BLaER1 (cell line): ENCODE data around the gene ZFPM1.
"Not testable (repeated sequence)": the region's sequence is repeated elsewhere in the genome, so short reads cannot be mapped to it uniquely, and the experiment has no call there.

Source experiments
- H3K27ac ChIP-seq: shearing (Covaris generic); formaldehyde crosslinking; 2 replicates; pipeline ENCODE4 v1.8.1; 2022
- H3K27me3 ChIP-seq: shearing (Covaris generic); formaldehyde crosslinking; 2 replicates; pipeline ENCODE4 v1.8.1; 2022
- H3K36me3 ChIP-seq: shearing (Covaris generic); formaldehyde crosslinking; 2 replicates; pipeline ENCODE4 v1.8.1; 2022
- H3K4me1 ChIP-seq: shearing (Covaris generic); formaldehyde crosslinking; 2 replicates; pipeline ENCODE4 v1.8.1; 2022
- H3K4me2 ChIP-seq: shearing (Covaris generic); formaldehyde crosslinking; 2 replicates; pipeline ENCODE4 v1.8.1; 2022
- H3K4me3 ChIP-seq: shearing (Covaris generic); formaldehyde crosslinking; 2 replicates; pipeline ENCODE4 v1.8.1; 2022
- H3K9ac ChIP-seq: shearing (Covaris generic); formaldehyde crosslinking; 2 replicates; pipeline ENCODE4 v1.8.1; 2022
- H3K9me3 ChIP-seq: shearing (Covaris generic); formaldehyde crosslinking; 2 replicates; pipeline ENCODE4 v1.8.1; 2022
- H4K20me1 ChIP-seq: shearing (Covaris generic); formaldehyde crosslinking; 2 replicates; pipeline ENCODE4 v1.8.1; 2022
- Cebpa-rat ChIP-seq: shearing (Covaris generic); IDR thresholded peaks from 2 replicates; pipeline ENCODE4 v1.8.1; 2022

Gene ZFPM1

DNA sequence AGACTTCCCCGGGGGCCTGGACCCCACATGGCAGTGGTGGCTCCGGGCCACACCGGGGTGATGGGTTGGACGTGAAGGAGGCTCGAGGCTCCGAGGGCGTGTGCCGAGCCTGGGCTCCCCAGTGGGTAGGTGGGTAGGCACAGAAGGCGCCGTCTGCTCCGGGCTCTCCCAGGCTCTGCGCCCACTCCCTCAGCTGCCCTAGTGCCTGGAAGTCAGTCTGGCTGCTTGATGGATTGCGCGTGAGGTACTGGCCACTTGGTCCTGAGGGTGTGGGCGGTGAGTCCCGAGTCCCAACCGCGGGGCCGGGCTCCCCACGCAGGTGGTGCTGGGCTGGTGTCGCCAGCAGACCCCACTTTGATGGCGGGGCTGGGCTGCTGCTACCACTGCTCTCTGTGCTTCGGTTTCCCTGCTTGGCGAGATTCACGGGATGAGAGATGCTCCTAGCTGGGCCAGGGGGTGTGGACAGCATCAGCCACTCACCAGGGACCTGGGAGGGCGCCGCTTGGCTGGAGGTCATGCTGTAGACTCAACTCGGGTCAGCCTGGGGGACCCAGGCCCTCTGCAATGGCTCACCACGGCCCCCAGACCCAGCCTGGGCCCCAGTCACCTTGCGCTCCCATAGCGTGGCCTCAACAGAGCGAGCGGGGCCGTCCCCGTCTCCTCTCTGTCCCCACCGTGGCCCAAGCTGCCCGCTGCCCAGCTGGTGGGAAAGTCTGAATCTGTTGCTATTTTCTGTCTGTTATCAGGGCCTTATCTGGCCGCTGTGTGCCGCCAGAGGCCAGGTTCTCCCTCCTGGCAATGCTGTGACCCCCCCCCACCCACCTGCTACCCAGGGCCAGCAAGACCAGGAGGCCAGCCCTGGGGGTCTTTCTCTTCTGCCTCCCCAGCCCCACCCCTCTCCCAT is 26.1 kb downstream of the ZFPM1 start:
- Histone ChIP-seq H3K27me3 (no peaks in the 10 kb centered on the region), H3K4me3 (peak overlapping the region; percentile 45), H3K4me1 (peaks cover 98% of the 10 kb centered on the region), H3K9ac (peak overlapping the region; percentile 76), H3K27ac (peak overlapping the region; percentile 92), H3K36me3 (0 out of 2 replicates have a peak, but pooled peaks cover 6% of the 10 kb centered on the region), H3K4me2 (peak overlapping the region; percentile 98), H3K9me3 (no peaks in the 10 kb centered on the region), H4K20me1 (peaks cover 59% of the 10 kb centered on the region)
- TF ChIP-seq Cebpa-rat = no peak

DNA sequence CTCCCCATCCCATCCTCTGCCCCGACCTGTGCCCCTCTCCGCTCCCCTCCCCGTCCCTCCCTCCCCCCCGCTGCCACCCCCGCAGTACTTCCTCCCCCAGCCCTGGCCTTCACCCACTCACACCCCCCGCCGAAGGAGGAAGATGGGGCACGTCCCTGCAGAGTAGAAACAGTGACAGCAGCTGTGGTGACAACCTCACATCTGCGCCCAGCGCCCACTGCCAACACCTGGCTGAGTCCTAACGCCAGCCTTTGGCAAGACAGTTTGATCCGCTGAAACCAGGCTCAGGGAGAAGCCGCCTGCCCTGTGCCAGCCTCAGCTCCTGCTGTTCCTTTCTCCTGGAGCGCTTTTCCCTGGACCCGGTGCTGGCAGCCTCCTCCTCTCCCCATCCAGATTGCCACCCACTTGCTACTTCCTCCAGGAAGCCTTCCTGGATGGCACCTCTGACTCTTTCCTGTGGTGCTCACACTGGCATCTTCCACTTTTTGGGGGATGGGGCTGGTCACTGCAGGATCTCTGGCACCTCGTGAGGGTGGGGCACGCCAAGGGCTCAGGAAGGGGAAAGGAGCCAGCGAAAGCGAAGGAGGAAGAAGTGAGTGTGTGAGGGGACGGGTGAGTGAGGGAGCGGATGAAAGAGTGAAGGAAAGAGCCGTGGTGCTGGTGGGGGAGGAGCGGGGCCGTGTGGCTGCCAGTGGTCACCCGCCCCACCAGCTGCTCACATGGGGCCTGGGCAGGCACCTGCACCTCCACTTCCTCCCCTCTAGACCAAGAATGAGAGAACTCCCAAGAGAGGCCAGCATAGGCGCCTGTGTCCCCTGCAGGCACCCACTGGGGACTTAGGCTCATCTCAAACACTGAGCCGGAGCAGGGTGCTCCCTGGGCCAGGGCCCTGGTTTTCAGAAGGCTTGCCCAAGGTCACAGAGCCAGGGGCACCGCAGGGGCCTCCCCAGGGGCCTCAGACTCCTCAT is 27.0 kb downstream of the ZFPM1 start:
- H3K9me3 ChIP-seq = no peaks in the 10 kb centered on the region
- peak overlapping the region; percentile 79 for H3K9ac ChIP-seq
- peaks cover 98% of the 10 kb centered on the region for H3K4me1 ChIP-seq
- H3K27me3 ChIP-seq = no peaks in the 10 kb centered on the region
- peak overlapping the region; percentile 98 for H3K4me2 ChIP-seq
- peak overlapping the region; percentile 58 for H3K4me3 ChIP-seq
- H4K20me1 ChIP-seq = peaks cover 68% of the 10 kb centered on the region
- no peak for TF ChIP-seq Cebpa-rat
- peaks cover 9% of the 10 kb centered on the region; the same call in 1 of the 2 replicates for H3K36me3 ChIP-seq
- peak overlapping the region; percentile 95 for H3K27ac ChIP-seq

DNA sequence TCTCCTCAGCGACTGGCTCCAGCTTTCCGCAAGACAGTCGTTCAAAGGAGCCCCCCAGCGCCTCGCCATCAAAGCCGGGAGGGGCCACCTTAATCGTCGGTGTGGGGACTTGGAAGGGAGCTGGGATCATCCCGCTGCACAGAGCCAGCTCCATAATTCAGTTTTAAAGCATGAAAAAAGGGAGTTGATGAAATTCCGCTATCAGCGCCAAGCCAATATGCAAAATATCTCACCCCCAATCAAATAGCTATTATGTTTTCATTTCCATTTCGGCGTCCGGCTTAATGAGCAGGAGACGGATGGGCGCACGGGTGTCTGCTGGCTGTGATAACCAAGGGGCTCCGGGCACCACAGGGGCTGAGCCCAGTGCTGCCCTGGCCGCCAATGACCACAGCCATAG is 27.7 kb downstream of the ZFPM1 start:
- Histone ChIP-seq H3K4me2 (peak overlapping the region; percentile 98), H4K20me1 (peaks cover 76% of the 10 kb centered on the region), H3K36me3 (peaks cover 16% of the 10 kb centered on the region), H3K27ac (peak overlapping the region; percentile 95), H3K4me1 (peaks cover 94% of the 10 kb centered on the region), H3K9ac (peak overlapping the region; percentile 79), H3K4me3 (peak overlapping the region; percentile 58; the same call in 1 of the 2 replicates), H3K27me3 (no peaks in the 10 kb centered on the region), H3K9me3 (no peaks in the 10 kb centered on the region)
- TF ChIP-seq Cebpa-rat = no peak

DNA sequence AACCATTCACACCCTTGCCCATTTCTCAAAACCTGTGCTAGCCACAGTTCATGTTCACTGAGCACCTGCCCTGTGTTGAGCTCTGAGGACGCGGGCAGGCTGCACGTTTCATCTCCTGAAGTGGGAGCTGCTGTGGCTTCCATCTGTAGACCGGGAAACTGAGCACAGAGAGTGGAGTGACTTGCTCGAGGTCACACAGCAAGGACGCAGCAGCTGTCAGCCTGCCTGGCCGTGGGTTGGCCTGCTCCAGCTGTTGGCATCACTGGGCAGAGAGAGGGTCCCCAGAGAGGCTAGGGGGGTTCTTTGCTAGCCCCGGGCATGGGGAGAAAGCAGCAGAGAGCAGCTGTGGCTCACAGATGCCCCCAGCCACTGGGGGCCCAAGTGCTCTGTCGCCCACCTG is 28.8 kb downstream of the ZFPM1 start:
- H3K4me2 ChIP-seq = peak overlapping the region; percentile 98
- TF ChIP-seq Cebpa-rat = no peak
- H4K20me1 ChIP-seq = peaks cover 85% of the 10 kb centered on the region
- H3K36me3 ChIP-seq = peaks cover 26% of the 10 kb centered on the region
- H3K9ac ChIP-seq = no peak overlapping the region
- peaks cover 84% of the 10 kb centered on the region for H3K4me1 ChIP-seq
- H3K4me3 ChIP-seq = no peak overlapping the region
- no peaks in the 10 kb centered on the region for H3K9me3 ChIP-seq
- peak overlapping the region; percentile 79 for H3K27ac ChIP-seq
- H3K27me3 ChIP-seq = no peaks in the 10 kb centered on the region

DNA sequence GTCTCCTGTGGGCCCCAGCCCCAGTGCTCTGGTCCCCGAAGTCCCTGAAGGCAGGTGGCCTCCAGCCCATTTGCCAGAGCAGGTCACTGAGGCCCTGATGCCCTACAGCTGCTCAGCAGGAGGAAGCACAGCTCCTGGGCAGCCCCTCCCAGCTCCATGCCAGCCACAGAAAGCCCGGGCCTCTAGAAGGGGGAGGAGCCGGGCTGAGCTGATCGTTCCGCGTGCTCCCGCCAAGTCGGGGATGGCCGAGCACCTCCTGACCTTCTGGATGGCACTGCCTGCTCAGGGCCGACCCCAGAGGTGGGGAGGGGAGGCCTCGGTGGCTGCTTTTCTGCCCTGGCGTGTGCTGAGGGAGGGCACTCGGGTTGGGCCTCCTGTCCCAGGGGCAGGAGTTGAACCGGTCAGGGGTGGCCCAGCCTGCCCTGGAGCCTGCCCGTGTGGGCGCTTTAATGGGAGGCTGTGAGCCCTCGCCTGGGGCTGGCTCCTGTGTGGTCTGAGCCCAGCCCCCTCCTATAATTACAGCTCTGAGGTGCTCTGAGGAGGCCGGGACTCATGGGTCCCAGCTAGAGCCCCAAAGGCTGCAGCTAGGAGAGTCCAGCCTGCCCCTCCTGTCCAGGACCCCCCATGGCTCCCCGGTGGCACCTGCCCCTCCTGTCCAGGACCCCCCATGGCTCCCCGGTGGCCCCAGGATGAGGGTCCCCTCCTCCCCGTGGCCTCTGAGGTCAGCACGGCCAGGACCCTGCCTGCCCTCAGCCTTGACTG is 29.7 kb downstream of the ZFPM1 start:
- H3K4me2 ChIP-seq = peak overlapping the region; percentile 98
- H3K9ac ChIP-seq = peak overlapping the region; percentile 65; the same call in 1 of the 2 replicates
- TF ChIP-seq Cebpa-rat = no peak
- peaks cover 79% of the 10 kb centered on the region for H3K4me1 ChIP-seq
- peaks cover 88% of the 10 kb centered on the region for H4K20me1 ChIP-seq
- no peaks in the 10 kb centered on the region for H3K27me3 ChIP-seq
- H3K9me3 ChIP-seq = no peaks in the 10 kb centered on the region
- H3K27ac ChIP-seq = peak overlapping the region; percentile 79
- peak overlapping the region; percentile 17; the same call in 1 of the 2 replicates for H3K4me3 ChIP-seq
- H3K36me3 ChIP-seq = peaks cover 35% of the 10 kb centered on the region

DNA sequence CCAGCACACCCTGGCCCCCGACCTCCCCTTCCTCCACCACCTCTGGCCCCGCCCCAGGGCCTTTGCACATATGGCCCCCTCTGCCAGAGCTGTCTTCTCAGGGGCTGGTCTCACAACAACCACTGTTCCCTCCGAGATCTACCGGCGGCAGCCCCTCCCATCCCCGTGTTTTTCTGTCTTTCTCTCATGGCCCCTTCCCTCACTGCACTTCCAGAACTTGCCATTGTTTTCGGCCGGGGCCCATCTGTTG is 30.2 kb downstream of the ZFPM1 start:
- peak overlapping the region; percentile 79 for H3K27ac ChIP-seq
- H3K9me3 ChIP-seq = no peaks in the 10 kb centered on the region
- no peaks in the 10 kb centered on the region for H3K27me3 ChIP-seq
- no peak for TF ChIP-seq Cebpa-rat
- peak overlapping the region; percentile 65; the same call in 1 of the 2 replicates for H3K9ac ChIP-seq
- H3K4me3 ChIP-seq = peak overlapping the region; percentile 17; the same call in 1 of the 2 replicates
- H3K36me3 ChIP-seq = peaks cover 40% of the 10 kb centered on the region
- peaks cover 79% of the 10 kb centered on the region for H3K4me1 ChIP-seq
- peak overlapping the region; percentile 98 for H3K4me2 ChIP-seq
- peaks cover 92% of the 10 kb centered on the region for H4K20me1 ChIP-seq

DNA sequence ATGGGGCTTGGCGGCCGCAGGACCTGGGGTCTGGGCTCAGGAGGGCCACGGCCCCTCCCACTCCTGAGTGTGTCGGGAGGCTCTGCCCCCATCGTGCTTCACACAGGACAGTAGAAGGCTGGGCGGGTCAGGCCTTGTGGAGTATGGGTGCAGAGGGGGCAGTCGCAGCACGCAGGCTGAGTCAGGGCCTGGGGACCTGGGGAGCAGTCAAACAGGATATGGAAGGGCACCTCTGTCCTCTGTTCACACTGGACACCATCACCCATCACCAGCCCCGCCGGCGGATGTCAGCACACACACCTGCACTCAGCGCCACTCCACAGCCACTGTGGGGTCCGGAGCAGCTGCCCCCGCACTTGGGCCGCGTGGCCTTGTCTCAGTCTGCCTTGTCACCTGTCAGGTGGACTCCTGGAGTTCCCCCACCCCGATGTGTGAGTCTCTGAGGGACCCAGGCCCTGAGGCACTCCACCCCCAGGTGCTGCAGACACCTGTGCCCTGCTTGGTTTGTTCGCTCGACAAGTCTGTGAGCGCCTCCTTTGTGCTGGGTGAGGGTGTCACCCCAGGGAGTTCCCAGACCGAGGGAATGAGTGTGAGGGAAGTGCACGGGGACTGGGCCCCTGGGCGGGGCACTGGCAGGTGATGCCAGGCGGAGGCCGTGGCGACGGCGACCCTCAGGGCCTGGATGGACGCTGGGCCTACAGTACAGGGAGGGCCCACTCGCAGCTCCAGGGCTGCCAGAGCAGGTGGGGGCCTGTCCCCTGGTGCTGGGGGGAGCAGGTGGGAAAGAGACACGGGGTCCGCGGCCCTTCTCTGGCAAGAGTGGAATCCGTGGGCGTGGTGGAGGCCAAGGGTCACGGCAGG is 31.7 kb downstream of the ZFPM1 start:
- Histone ChIP-seq H3K4me2 (peak overlapping the region; percentile 98), H3K36me3 (peaks cover 52% of the 10 kb centered on the region), H3K27me3 (no peaks in the 10 kb centered on the region), H4K20me1 (peaks cover 91% of the 10 kb centered on the region), H3K9me3 (no peaks in the 10 kb centered on the region), H3K4me3 (no peak overlapping the region), H3K27ac (peak overlapping the region; percentile 79; the same call in 1 of the 2 replicates), H3K9ac (0 out of 2 replicates have a peak overlapping the region, but pooled peaks have one; percentile 3), H3K4me1 (peaks cover 80% of the 10 kb centered on the region)
- no peak for TF ChIP-seq Cebpa-rat

DNA sequence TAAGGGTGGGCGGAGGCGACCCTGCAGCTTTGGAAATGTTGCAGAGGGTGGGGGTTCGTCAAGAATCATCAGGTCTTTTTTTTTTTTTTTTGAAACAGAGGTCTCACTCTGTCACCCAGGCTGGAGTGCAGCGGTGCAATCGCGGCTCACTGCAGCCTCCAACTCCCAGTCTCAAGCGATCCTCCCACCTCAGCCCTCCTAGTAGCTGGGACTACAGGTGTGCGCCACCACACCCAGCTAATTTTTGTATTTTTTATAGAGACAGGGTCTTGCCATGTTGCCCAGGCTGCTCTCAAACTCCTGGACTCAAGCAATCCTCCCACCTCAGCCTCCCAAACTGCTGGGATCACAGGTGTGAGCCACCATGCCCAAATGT is 32.3 kb downstream of the ZFPM1 start:
- not testable (repeated sequence) for H3K4me2 ChIP-seq, H3K27me3 ChIP-seq, H3K27ac ChIP-seq, H3K9me3 ChIP-seq, H3K4me3 ChIP-seq, H3K9ac ChIP-seq
- Histone ChIP-seq H3K36me3 (peaks cover 55% of the 10 kb centered on the region), H3K4me1 (peaks cover 76% of the 10 kb centered on the region), H4K20me1 (peaks cover 87% of the 10 kb centered on the region)
